ENCODE measurements around the gene FBXW7.

The FBXW7 gene

GRCh38 chr4:152577708-152578396, 42.0 kb upstream of the FBXW7 start:
- in situ Hi-C loops (cut with HindIII; ENCODE audit: low sequenced_read_pairs): no loop called here
- no peak for DNase-seq (ENCODE audit: low read depth, low spot score)
- no peak overlapping the region for H3K4me3 ChIP-seq (ENCODE audit: low read depth, low read length)
- TF ChIP-seq, protein P1, sequence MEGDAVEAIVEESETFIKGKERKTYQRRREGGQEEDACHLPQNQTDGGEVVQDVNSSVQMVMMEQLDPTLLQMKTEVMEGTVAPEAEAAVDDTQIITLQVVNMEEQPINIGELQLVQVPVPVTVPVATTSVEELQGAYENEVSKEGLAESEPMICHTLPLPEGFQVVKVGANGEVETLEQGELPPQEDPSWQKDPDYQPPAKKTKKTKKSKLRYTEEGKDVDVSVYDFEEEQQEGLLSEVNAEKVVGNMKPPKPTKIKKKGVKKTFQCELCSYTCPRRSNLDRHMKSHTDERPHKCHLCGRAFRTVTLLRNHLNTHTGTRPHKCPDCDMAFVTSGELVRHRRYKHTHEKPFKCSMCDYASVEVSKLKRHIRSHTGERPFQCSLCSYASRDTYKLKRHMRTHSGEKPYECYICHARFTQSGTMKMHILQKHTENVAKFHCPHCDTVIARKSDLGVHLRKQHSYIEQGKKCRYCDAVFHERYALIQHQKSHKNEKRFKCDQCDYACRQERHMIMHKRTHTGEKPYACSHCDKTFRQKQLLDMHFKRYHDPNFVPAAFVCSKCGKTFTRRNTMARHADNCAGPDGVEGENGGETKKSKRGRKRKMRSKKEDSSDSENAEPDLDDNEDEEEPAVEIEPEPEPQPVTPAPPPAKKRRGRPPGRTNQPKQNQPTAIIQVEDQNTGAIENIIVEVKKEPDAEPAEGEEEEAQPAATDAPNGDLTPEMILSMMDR (IDR thresholded peaks at IDR 0.05; ENCODE audit: low read depth, low read length): no peak

GRCh38 chr4:152575533-152575932, 39.6 kb upstream of the FBXW7 start:
- no peak for DNase-seq (ENCODE audit: low read depth, low spot score)
- H3K4me3 ChIP-seq (ENCODE audit: low read depth, low read length): no peak overlapping the region
- TF ChIP-seq, protein P1 (IDR thresholded peaks at IDR 0.05; ENCODE audit: low read depth, low read length): no peak
- in situ Hi-C loops (cut with HindIII; ENCODE audit: low sequenced_read_pairs): no loop called here

DNA sequence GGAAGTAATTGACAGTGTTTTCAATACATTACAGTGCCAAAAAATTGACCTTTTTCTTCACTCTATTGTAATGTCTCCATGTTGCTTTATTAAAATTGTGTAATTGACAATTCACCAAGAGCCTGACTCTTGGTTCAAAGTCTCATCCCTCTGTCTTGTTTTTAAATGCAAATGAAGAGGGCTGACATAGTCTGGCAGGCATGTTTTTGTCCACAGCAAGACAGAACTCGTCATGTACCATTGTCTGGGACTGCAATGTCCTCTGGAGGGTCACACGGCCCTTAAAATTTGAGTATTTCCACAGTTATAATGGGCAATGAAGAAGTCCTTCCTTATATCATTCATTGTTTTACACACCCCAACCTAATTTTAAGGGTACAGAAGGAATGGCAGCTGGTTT, 38.0 kb upstream of the FBXW7 start:
- DNase-seq (ENCODE audit: low read depth, low spot score): no peak
- TF ChIP-seq, protein P1 (IDR thresholded peaks at IDR 0.05; ENCODE audit: low read depth, low read length): no peak
- in situ Hi-C loops (cut with HindIII; ENCODE audit: low sequenced_read_pairs): no loop called here
- no peak overlapping the region for H3K4me3 ChIP-seq (ENCODE audit: low read depth, low read length)

DNA sequence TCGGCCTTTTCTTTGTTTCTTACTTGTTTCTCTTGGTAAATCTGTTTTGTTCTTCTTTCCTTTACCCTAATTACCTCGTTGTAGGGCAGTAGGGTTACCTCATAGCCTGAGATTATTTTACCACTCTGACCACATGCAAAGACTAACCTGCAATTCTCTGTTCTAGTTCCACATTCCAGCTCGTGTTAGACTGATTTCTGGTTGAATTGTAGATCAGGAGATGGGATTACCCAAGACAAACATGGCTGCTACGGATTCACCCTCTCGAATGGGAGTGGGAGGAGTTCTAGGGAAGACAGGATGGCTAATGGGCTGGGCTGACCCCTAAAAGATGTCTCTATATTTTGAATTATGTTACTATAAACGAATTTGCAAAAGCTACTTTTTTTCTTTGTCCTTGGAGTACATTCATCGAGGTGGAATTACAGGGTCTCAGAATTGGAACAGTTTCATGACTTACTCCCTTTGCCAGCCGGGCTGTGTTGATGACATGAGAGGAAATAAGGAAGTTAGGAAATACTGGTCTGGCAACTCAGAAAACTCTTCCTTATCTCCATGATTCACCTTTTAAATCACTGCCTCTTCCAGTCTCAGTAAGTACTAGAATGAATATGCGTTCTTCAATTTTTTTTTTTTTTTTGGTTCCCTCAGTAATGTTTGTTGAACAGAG, 36.7 kb upstream of the FBXW7 start:
- in situ Hi-C loops (cut with HindIII; ENCODE audit: low sequenced_read_pairs): no loop called here
- no peak overlapping the region for H3K4me3 ChIP-seq (ENCODE audit: low read depth, low read length)
- DNase-seq (ENCODE audit: low read depth, low spot score): no peak
- TF ChIP-seq, protein P1 (IDR thresholded peaks at IDR 0.05; ENCODE audit: low read depth, low read length): no peak

DNA sequence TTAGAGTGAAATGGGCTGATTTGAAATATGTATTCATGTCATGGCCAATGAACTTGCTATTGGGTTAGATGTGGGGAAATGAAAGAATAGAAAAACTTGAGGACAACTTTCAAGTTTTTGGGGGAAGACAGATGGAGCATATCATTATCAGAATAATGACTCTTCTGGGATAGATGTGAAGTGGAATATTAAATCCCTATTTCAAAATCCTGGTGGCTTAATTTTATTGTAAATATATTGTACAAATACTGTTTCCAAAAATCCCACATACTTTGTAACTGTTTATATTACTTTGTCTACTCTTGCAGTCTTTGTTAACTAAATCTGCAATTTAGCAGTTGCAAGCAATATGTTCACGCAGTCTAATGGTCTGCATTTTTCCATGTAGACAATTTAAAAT, 35.9 kb upstream of the FBXW7 start:
- DNase-seq (ENCODE audit: low read depth, low spot score): no peak
- in situ Hi-C loops (cut with HindIII; ENCODE audit: low sequenced_read_pairs): no loop called here
- TF ChIP-seq, protein P1 (IDR thresholded peaks at IDR 0.05; ENCODE audit: low read depth, low read length): no peak
- no peak overlapping the region for H3K4me3 ChIP-seq (ENCODE audit: low read depth, low read length)

DNA sequence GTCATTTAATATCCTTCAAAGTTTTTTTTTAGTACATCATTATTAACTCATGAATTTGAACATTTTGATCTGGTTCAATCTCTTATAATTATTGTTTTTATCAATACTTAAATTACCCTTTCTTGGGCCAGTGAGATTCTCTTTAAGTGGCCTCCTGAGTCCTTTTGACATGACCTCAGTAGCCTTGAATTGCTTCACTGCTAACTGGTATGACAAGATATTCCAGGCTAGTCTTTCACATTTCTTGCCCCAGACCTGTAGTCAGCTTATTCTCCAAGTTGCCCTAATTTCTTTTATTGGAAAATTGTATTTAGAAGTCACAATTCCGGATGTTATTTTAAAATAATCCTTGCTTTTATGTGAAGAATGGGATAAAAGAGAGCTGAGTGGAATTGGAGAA, 35.4 kb upstream of the FBXW7 start:
- H3K4me3 ChIP-seq (ENCODE audit: low read depth, low read length): no peak overlapping the region
- in situ Hi-C loops (cut with HindIII; ENCODE audit: low sequenced_read_pairs): no loop called here
- TF ChIP-seq, protein P1 (IDR thresholded peaks at IDR 0.05; ENCODE audit: low read depth, low read length): no peak
- DNase-seq (ENCODE audit: low read depth, low spot score): no peak

All from astrocyte of the spinal cord (primary cell).